NCI-H2196 (cell line): ENCODE data around the gene WDR55.
"Not testable (repeated sequence)": the region's sequence is repeated elsewhere in the genome, so short reads cannot be mapped to it uniquely, and the experiment has no call there.

Experiments
- DNase-seq: peaks from one replicate; lab custom pipeline; 2025; ENCODE audit not compliant: unreplicated experiment; lab: John Stamatoyannopoulos, UW

WDR55 gene

GRCh38 chr5:140642718-140643117 is 22.0 kb upstream of the WDR55 start:
- DNase-seq: no peak

GRCh38 chr5:140647042-140647419 is 17.7 kb upstream of the WDR55 start:
- no peak for DNase-seq

GRCh38 chr5:140658870-140659269 is 5.8 kb upstream of the WDR55 start:
- no peak for DNase-seq

- not testable (repeated sequence) for DNase-seq
Measured at GRCh38 chr5:140660371-140660770, 4.3 kb upstream of the WDR55 start.

GRCh38 chr5:140664030-140664358 is 710 bp upstream of the WDR55 start:
- no peak for DNase-seq

GRCh38 chr5:140671035-140671434 is 6.3 kb downstream of the WDR55 start:
- not testable (repeated sequence) for DNase-seq

GRCh38 chr5:140671472-140672125 is 6.9 kb downstream of the WDR55 start:
- DNase-seq: no peak

- DNase-seq: peak; percentile 37
Measured at GRCh38 chr5:140672455-140673186, 7.9 kb downstream of the WDR55 start.

- DNase-seq: no peak
Measured at GRCh38 chr5:140673187-140673976, 8.7 kb downstream of the WDR55 start, which contains the start of gene DND1. DND1 (minus strand) TSS chr5:140673576; CDS start chr5:140673542, 34 bp downstream.

- DNase-seq: no peak
Measured at GRCh38 chr5:140674211-140674610, 9.5 kb downstream of the WDR55 start.

GRCh38 chr5:140674629-140675028 is 9.9 kb downstream of the WDR55 start:
- DNase-seq: no peak

- DNase-seq: no peak
Measured at GRCh38 chr5:140677947-140678346, 13.2 kb downstream of the WDR55 start.

- no peak for DNase-seq
Measured at GRCh38 chr5:140678993-140679392, 14.3 kb downstream of the WDR55 start.

- no peak for DNase-seq
Measured at GRCh38 chr5:140690376-140690932, 25.8 kb downstream of the WDR55 start.

- peak; percentile 95 for DNase-seq
Measured at GRCh38 chr5:140690941-140691924, 26.5 kb downstream of the WDR55 start, which contains the start of the genes HARS1 and HARS2. HARS1 (minus strand) TSS chr5:140691370; CDS start chr5:140691304, 66 bp downstream. HARS2 (plus strand) TSS chr5:140691455; CDS start chr5:140691649, 194 bp downstream.

- no peak for DNase-seq
Measured at GRCh38 chr5:140694276-140694675, 29.6 kb downstream of the WDR55 start.

- DNase-seq: no peak
Measured at GRCh38 chr5:140696891-140697492, 32.3 kb downstream of the WDR55 start.

- DNase-seq: peak; percentile 95
Measured at GRCh38 chr5:140700177-140701144, 35.8 kb downstream of the WDR55 start, which contains the start of gene ZMAT2. ZMAT2 (plus strand) TSS chr5:140700447; CDS start chr5:140700461, 14 bp downstream.
